Tibial nerve (tissue), 4 donors: Measurements from ENCODE around the gene COBLL1. TPM values are rescaled to one million over a fixed set of nuclear protein-coding genes. Genes with fewer than 3 reads are reported as not detected.

ENCODE experiments used
- DNase-seq, 2 donors: peaks; one replicate each; pipeline ENCODE4 v3.0.0-alpha.2; 2019; ENCODE audit warnings: low spot score in 2 of 2
- H3K27ac ChIP-seq, 4 donors: fragments of 200-600 bp; sonication (generic) in 3 of 4; one replicate each; pipeline ENCODE4 v1.5.1; 2017 to 2019; ENCODE audit warnings: mild to moderate bottlenecking in 1 of 4
- H3K27me3 ChIP-seq, 2 donors: fragments of 200-600 bp; sonication (generic) in 1 of 2; one replicate each; pipeline versions ENCODE4 v1.5.1 to v1.6.0; 2017 to 2019
- H3K36me3 ChIP-seq, 3 donors: fragments of 200-600 bp; sonication (generic); one replicate each; pipeline ENCODE4 v1.5.1; 2018 to 2019
- H3K4me1 ChIP-seq, 4 donors: fragments of 200-600 bp; sonication (generic) in 3 of 4; one replicate each; pipeline ENCODE4 v1.5.1; 2017 to 2019
- H3K4me3 ChIP-seq, 4 donors: fragments of 200-600 bp; sonication (generic) in 3 of 4; one replicate each; pipeline ENCODE4 v1.5.1; 2017 to 2019; ENCODE audit warnings: mild to moderate bottlenecking in 1 of 4, moderate library complexity in 1 of 4
- H3K9me3 ChIP-seq, 4 donors: fragments of 200-600 bp; sonication (generic) in 3 of 4; one replicate each; pipeline ENCODE4 v1.5.1; 2017 to 2019
- CTCF ChIP-seq, 5 experiments: fragments of 200-600 bp in 3 of 5; fragments of 450-650 bp in 2 of 5; sonication (generic) in 3 of 5; IDR thresholded peaks; one replicate each; pipeline ENCODE4 v1.5.1; 2016 to 2019; ENCODE audit warnings: antibody characterized with exemption in 5 of 5, mild to moderate bottlenecking in 3 of 5, moderate library complexity in 2 of 5
- EP300 ChIP-seq, 2 donors: sonication (generic); formaldehyde crosslinking; IDR thresholded peaks; one replicate each; pipeline ENCODE4 v1.6.1; 2017; ENCODE audit warnings: antibody characterized with exemption in 2 of 2, mild to moderate bottlenecking in 1 of 2
- POLR2A ChIP-seq, 2 donors: fragments of 450-650 bp; IDR thresholded peaks; one replicate each; pipeline ENCODE4 v1.6.1; 2017; ENCODE audit warnings: antibody characterized with exemption in 2 of 2, mild to moderate bottlenecking in 2 of 2, moderate library complexity in 2 of 2
- WGBS, 2 donors: methylation state at CpG; one replicate each; pipeline ENCODE4 v1.1.5; 2018; 5-methylcytosine and 5-hydroxymethylcytosine counted together
- total RNA-seq, 4 donors: library from RNA; depleted of rRNA; stranded (reverse); fragments of >200 nt; gene quantifications; one replicate each; pipeline ENCODE4 v1.1.0, GENCODE V29; 2016

COBLL1 gene
- total RNA-seq, 4 donors from 2014 or later, result 117 to 190 (median 146) TPM

- H3K4me3 ChIP-seq, result no peak overlapping the region
- peak overlapping the region in 1 of 4 donors; percentile 34 for H3K27ac ChIP-seq
- peaks cover 0 to 44% (median 3%) of the 10 kb centered on the region in 4 donors for H3K4me1 ChIP-seq
- H3K9me3 ChIP-seq, result no peaks in the 10 kb centered on the region
- WGBS, 2 donors, result 93 to 98% methylated on average over 10 of the region's 10 CpGs
- no peaks in the 10 kb centered on the region for H3K36me3 ChIP-seq
- no peaks in the 10 kb centered on the region for H3K27me3 ChIP-seq
- no peak for DNase-seq
- TF ChIP-seq CTCF (IDR thresholded peaks at IDR 0.05), result no peak
- TF ChIP-seq POLR2A (IDR thresholded peaks at IDR 0.05), result no peak
- no peak for TF ChIP-seq EP300 (IDR thresholded peaks at IDR 0.05)
These were observed 87.2 kb downstream of the COBLL1 start for GRCh38 chr2:164754157-164755093.

DNA sequence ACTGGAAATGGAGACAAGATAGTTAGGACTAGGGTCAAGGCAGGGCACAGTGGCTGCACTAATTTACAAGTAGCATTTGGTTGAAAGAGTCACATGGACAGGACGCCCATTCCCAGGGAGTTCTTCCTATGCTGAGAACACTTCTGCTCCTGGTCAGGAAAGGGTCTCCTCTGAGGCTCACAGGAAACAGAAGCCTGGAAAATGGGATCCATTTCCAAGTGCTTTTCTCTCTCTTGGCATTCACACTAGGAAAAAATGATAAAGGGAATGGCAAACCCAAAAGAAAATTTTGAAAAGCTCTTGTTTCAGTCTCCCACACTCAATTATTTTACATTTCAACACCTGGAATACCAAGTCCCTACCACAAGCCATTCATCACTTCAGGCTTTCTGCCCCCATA is 88.7 kb downstream of the COBLL1 start:
- 81 to 92% methylated on average over 1 of the region's 1 CpG for WGBS, 2 donors

DNA sequence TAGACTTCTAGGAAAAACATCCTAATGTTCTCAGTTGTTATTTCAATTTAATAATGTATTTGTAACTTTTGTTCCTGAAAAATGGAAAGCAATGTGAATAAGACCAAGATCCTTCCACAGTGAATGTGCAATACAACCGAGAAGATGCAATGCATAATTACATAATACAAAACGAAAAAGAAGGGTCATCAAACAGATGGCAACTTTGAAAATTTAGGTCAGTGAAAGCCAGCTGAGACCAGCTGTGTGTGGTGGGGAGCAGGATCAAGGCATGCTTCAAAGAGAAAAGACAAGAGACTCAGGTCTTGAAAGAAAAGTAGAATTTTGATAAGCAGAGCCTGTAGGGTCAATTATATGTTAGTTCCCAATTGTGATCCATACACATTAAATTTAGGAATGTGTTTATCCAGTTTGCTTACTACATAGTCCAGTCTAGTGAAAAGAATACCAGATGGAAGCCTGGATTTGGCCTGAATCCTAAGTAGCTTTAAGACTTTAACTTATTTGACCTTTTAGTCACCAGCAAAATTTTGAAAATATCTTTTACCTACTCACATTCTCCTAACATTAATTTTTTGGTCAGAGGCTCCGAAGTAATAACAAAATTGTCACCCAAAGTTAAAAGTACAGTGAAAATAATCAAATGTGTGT is 93.7 kb downstream of the COBLL1 start:
- Histone ChIP-seq H3K9me3 (no peaks in the 10 kb centered on the region), H3K4me3 (no peak overlapping the region), H3K36me3 (no peaks in the 10 kb centered on the region), H3K4me1 (peaks cover 0 to 33% (median 0%) of the 10 kb centered on the region in 4 donors), H3K27me3 (no peaks in the 10 kb centered on the region), H3K27ac (no peak overlapping the region)
- 50 to 52% methylated on average over 3 of the region's 3 CpGs for WGBS, 2 donors
- TF ChIP-seq POLR2A (IDR thresholded peaks at IDR 0.05) (no peak), CTCF (IDR thresholded peaks at IDR 0.05) (no peak), EP300 (IDR thresholded peaks at IDR 0.05) (no peak)
- no peak for DNase-seq

More for the DNA sequence above, 88.7 kb downstream of the COBLL1 start:
- Histone ChIP-seq H3K27ac (no peak overlapping the region), H3K4me1 (peaks cover 0 to 48% (median 3%) of the 10 kb centered on the region in 4 donors), H3K36me3 (no peaks in the 10 kb centered on the region), H3K27me3 (no peaks in the 10 kb centered on the region), H3K4me3 (no peak overlapping the region), H3K9me3 (no peaks in the 10 kb centered on the region)
- no peak for TF ChIP-seq EP300 (IDR thresholded peaks at IDR 0.05)
- no peak for TF ChIP-seq POLR2A (IDR thresholded peaks at IDR 0.05)
- no peak for TF ChIP-seq CTCF (IDR thresholded peaks at IDR 0.05)
- DNase-seq, result no peak

DNA sequence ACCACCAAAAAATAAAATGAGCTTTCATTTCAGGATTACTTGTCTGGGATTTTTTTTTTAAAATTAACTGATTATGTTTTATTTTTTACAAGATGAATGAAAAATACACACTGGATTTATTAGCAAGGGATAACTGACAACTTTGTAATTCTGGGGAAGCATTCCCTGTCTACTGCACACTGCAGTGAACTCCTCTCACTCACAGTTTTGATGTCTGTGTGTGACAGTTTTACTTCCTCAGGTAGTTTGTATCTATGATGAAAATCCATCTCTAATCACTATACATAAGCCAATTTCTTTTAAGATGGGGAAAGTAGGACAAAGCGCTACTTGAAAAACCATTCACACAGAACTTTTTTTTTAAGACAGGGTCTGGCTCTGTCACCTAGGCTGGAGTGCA is 94.5 kb downstream of the COBLL1 start:
- no peak overlapping the region for H3K4me3 ChIP-seq
- WGBS, 2 donors, result 95 to 96% methylated on average over 1 of the region's 1 CpG
- no peaks in the 10 kb centered on the region for H3K27me3 ChIP-seq
- H3K36me3 ChIP-seq, result no peaks in the 10 kb centered on the region
- no peak overlapping the region for H3K27ac ChIP-seq
- DNase-seq, result no peak
- peaks cover 0 to 36% (median 0%) of the 10 kb centered on the region in 4 donors for H3K4me1 ChIP-seq
- TF ChIP-seq POLR2A (IDR thresholded peaks at IDR 0.05), result no peak
- no peak for TF ChIP-seq EP300 (IDR thresholded peaks at IDR 0.05)
- H3K9me3 ChIP-seq, result no peaks in the 10 kb centered on the region

- 89 to 93% methylated on average over 1 of the region's 1 CpG for WGBS, 2 donors
- H3K4me1 ChIP-seq, result peaks cover 0 to 36% (median 0%) of the 10 kb centered on the region in 4 donors
These were observed 94.9 kb downstream of the COBLL1 start for GRCh38 chr2:164746713-164747112.

More at GRCh38 chr2:164746713-164747112, 94.9 kb downstream of the COBLL1 start:
- no peaks in the 10 kb centered on the region for H3K9me3 ChIP-seq
- TF ChIP-seq EP300 (IDR thresholded peaks at IDR 0.05) (no peak), CTCF (IDR thresholded peaks at IDR 0.05) (no peak), POLR2A (IDR thresholded peaks at IDR 0.05) (no peak)
- H3K4me3 ChIP-seq, result no peak overlapping the region
- no peak overlapping the region for H3K27ac ChIP-seq
- no peaks in the 10 kb centered on the region for H3K36me3 ChIP-seq
- H3K27me3 ChIP-seq, result no peaks in the 10 kb centered on the region
- no peak for DNase-seq
